ENCODE measurements around the gene SGMS1.

The SGMS1 gene

GRCh38 chr10:50636618-50637579, 13.1 kb upstream of the SGMS1 start:
- no peak for DNase-seq (ENCODE audit: low read depth)

GRCh38 chr10:50635286-50635685, 11.5 kb upstream of the SGMS1 start:
- peak; percentile 53 for DNase-seq (ENCODE audit: low read depth)

GRCh38 chr10:50634479-50634878, 10.7 kb upstream of the SGMS1 start:
- DNase-seq (ENCODE audit: low read depth), result no peak

GRCh38 chr10:50631052-50631451, 7.3 kb upstream of the SGMS1 start:
- DNase-seq (ENCODE audit: low read depth), result no peak

- DNase-seq (ENCODE audit: low read depth), result no peak
Observed at GRCh38 chr10:50629495-50630122, 5.9 kb upstream of the SGMS1 start.

- no peak for DNase-seq (ENCODE audit: low read depth)
Observed at GRCh38 chr10:50627896-50628295, 4.1 kb upstream of the SGMS1 start.

- no peak for DNase-seq (ENCODE audit: low read depth)
Observed at GRCh38 chr10:50627443-50627842, 3.7 kb upstream of the SGMS1 start.

GRCh38 chr10:50625649-50626132, 1.9 kb upstream of the SGMS1 start:
- DNase-seq (ENCODE audit: low read depth), result no peak

- no peak for DNase-seq (ENCODE audit: low read depth)
Observed at GRCh38 chr10:50624866-50625501, 1.2 kb upstream of the SGMS1 start.

GRCh38 chr10:50624413-50624865, 683 bp upstream of the SGMS1 start:
- DNase-seq (ENCODE audit: low read depth), result peak; percentile 77

GRCh38 chr10:50622706-50623662, 772 bp downstream of the SGMS1 start:
- no peak for DNase-seq (ENCODE audit: low read depth)

- DNase-seq (ENCODE audit: low read depth), result peak; percentile 77
Observed at GRCh38 chr10:50621968-50622705, 1.6 kb downstream of the SGMS1 start.

GRCh38 chr10:50620899-50621298, 2.9 kb downstream of the SGMS1 start:
- no peak for DNase-seq (ENCODE audit: low read depth)

- no peak for DNase-seq (ENCODE audit: low read depth)
Observed at GRCh38 chr10:50619882-50620281, 3.9 kb downstream of the SGMS1 start.

- DNase-seq (ENCODE audit: low read depth), result no peak
Observed at GRCh38 chr10:50619166-50619565, 4.6 kb downstream of the SGMS1 start.

GRCh38 chr10:50618624-50619023, 5.1 kb downstream of the SGMS1 start:
- DNase-seq (ENCODE audit: low read depth), result no peak

- DNase-seq (ENCODE audit: low read depth), result no peak
Observed at GRCh38 chr10:50615658-50616057, 8.1 kb downstream of the SGMS1 start.

GRCh38 chr10:50614444-50615137, 9.2 kb downstream of the SGMS1 start:
- no peak for DNase-seq (ENCODE audit: low read depth)

GRCh38 chr10:50613726-50614443, 9.9 kb downstream of the SGMS1 start:
- DNase-seq (ENCODE audit: low read depth), result no peak

All from GM04503 (cell line).